Activated CD8-positive, alpha-beta T cell treated with anti-CD3 and anti-CD28 coated beads, Interleukin-2, amount 10 ng/mL, durations not matched to agents 7 days and 5 days (primary cell): ENCODE measurements around the gene EFTUD2. TPM values are rescaled to one million over a fixed set of nuclear protein-coding genes. Genes with fewer than 3 reads are reported as not detected.

Source experiments
- ATAC-seq: fragments of 150-1000 bp; cut with Tn5 transposase; one replicate; pipeline ENCODE4 v1.10.0; 2021; ENCODE audit warnings: moderate library complexity
- CTCF ChIA-PET: fragments of 350-600 bp; sonication (Branson Sonifier 250); formaldehyde crosslinking; loops from one replicate; lab custom pipeline; 2021; ENCODE audit warnings: antibody characterized with exemption; lab: Charles Lee
- POLR2A ChIA-PET: fragments of 350-600 bp; sonication (Branson Sonifier 250); formaldehyde crosslinking; loops from one replicate; lab custom pipeline; 2021; ENCODE audit warnings: antibody characterized with exemption; lab: Charles Lee
- DNase-seq: peaks from one replicate; pipeline ENCODE4 v3.0.0-alpha.2; 2020
- H3K27ac Mint-ChIP-seq: one replicate; pipeline ENCODE4 v1.8.0; 2021; ENCODE audit warnings: mild to moderate bottlenecking, mixed read lengths
- H3K27me3 Mint-ChIP-seq: one replicate; pipeline ENCODE4 v1.8.0; 2021; ENCODE audit warnings: low read depth, mixed read lengths
- H3K36me3 Mint-ChIP-seq: one replicate; pipeline ENCODE4 v1.8.0; 2021; ENCODE audit warnings: low read depth, mixed read lengths
- H3K4me1 Mint-ChIP-seq: one replicate; pipeline ENCODE4 v1.8.0; 2021; ENCODE audit warnings: low read depth, mixed read lengths
- H3K4me3 Mint-ChIP-seq: one replicate; pipeline ENCODE4 v1.8.0; 2021; ENCODE audit warnings: mild to moderate bottlenecking, mixed read lengths
- H3K9me3 Mint-ChIP-seq: one replicate; pipeline ENCODE4 v1.8.0; 2022; ENCODE audit warnings: mixed read lengths; ENCODE audit not compliant: insufficient read depth
- total RNA-seq, 2 experiments: library from RNA; stranded (reverse); gene quantifications; one replicate each; pipeline ENCODE4 v1.2.3, GENCODE V29; 2021

EFTUD2 gene
- total RNA-seq, 2 experiments from 2014 or later: 148 to 156 TPM

- POLR2A ChIA-PET: interaction anchor here (1.2 kb wide), 1 partner anchor 18 kb away, joined by 3 read pairs; no protein-coding TSS in a partner anchor
- DNase-seq (no peak), ATAC-seq (no peak)
- H3K4me3 Mint-ChIP-seq: no peak overlapping the region
- CTCF ChIA-PET: no interaction called here
- peaks cover 15% of the 10 kb centered on the region for H3K4me1 Mint-ChIP-seq
- H3K36me3 Mint-ChIP-seq: no peaks in the 10 kb centered on the region
- peaks cover 27% of the 10 kb centered on the region for H3K27me3 Mint-ChIP-seq
- H3K27ac Mint-ChIP-seq: no peak overlapping the region
- no peaks in the 10 kb centered on the region for H3K9me3 Mint-ChIP-seq
Observed at GRCh38 chr17:44916781-44917241, 17.6 kb upstream of the EFTUD2 start.

GRCh38 chr17:44915862-44916780 is 16.9 kb upstream of the EFTUD2 start:
- ChIA-PET CTCF (interaction anchor here (1.5 kb wide), 1 partner anchor 220 kb away, joined by 3 read pairs; the partner anchor contains the start of gene ACBD4), POLR2A (no interaction called here)
- no peaks in the 10 kb centered on the region for H3K9me3 Mint-ChIP-seq
- no peak overlapping the region for H3K4me3 Mint-ChIP-seq
- DNase-seq (no peak), ATAC-seq (no peak)
- no peaks in the 10 kb centered on the region for H3K36me3 Mint-ChIP-seq
- H3K27me3 Mint-ChIP-seq: peaks cover 28% of the 10 kb centered on the region
- H3K4me1 Mint-ChIP-seq: peaks cover 18% of the 10 kb centered on the region
- H3K27ac Mint-ChIP-seq: no peak overlapping the region

GRCh38 chr17:44915321-44915726 is 16.1 kb upstream of the EFTUD2 start, which contains the start of gene GFAP:
GFAP (minus strand) TSS chr17:44915500; CDS start chr17:44915486, 14 bp downstream.
- no peaks in the 10 kb centered on the region for H3K9me3 Mint-ChIP-seq
- ChIA-PET POLR2A (no interaction called here), CTCF (interaction anchor here (1.5 kb wide), 1 partner anchor 220 kb away, joined by 3 read pairs; the partner anchor contains the start of gene ACBD4)
- H3K4me3 Mint-ChIP-seq: no peak within 1 kb of the TSS
- no peak for DNase-seq
- H3K27ac Mint-ChIP-seq: no peak within 1 kb of the TSS
- H3K36me3 Mint-ChIP-seq: no peaks in the 10 kb centered on the region
- peaks cover 27% of the 10 kb centered on the region for H3K27me3 Mint-ChIP-seq
- no peak for ATAC-seq
- peaks cover 22% of the 10 kb centered on the region for H3K4me1 Mint-ChIP-seq

- no peak for ATAC-seq
- Mint-ChIP-seq H3K9me3 (no peaks in the 10 kb centered on the region), H3K4me3 (no peak overlapping the region), H3K27me3 (peaks cover 31% of the 10 kb centered on the region), H3K4me1 (peaks cover 17% of the 10 kb centered on the region), H3K27ac (no peak overlapping the region), H3K36me3 (no peaks in the 10 kb centered on the region)
- CTCF ChIA-PET: interaction anchor here (1.5 kb wide), 1 partner anchor 221 kb away, joined by 3 read pairs; the partner anchor contains the start of gene ACBD4
- no peak for DNase-seq
- POLR2A ChIA-PET: no interaction called here
Observed at GRCh38 chr17:44914698-44915271, 15.5 kb upstream of the EFTUD2 start.

- Mint-ChIP-seq H3K36me3 (no peaks in the 10 kb centered on the region), H3K27ac (no peak overlapping the region), H3K9me3 (no peaks in the 10 kb centered on the region), H3K4me1 (peaks cover 17% of the 10 kb centered on the region), H3K27me3 (peaks cover 31% of the 10 kb centered on the region), H3K4me3 (no peak overlapping the region)
- no peak for ATAC-seq
- no peak for DNase-seq
- ChIA-PET POLR2A (no interaction called here), CTCF (interaction anchor here (2.0 kb wide), 1 partner anchor 108 kb away, joined by 6 read pairs; no protein-coding TSS in a partner anchor)
Observed at GRCh38 chr17:44914148-44914547, 14.9 kb upstream of the EFTUD2 start.

- H3K27me3 Mint-ChIP-seq: peaks cover 33% of the 10 kb centered on the region
- H3K27ac Mint-ChIP-seq: no peak overlapping the region
- ATAC-seq: no peak
- H3K36me3 Mint-ChIP-seq: no peaks in the 10 kb centered on the region
- no peak overlapping the region for H3K4me3 Mint-ChIP-seq
- peaks cover 17% of the 10 kb centered on the region for H3K4me1 Mint-ChIP-seq
- POLR2A ChIA-PET: no interaction called here
- no peaks in the 10 kb centered on the region for H3K9me3 Mint-ChIP-seq
- no peak for DNase-seq
- CTCF ChIA-PET: interaction anchor here (2.0 kb wide), 1 partner anchor 108 kb away, joined by 6 read pairs; no protein-coding TSS in a partner anchor
Observed at GRCh38 chr17:44913676-44914075, 14.4 kb upstream of the EFTUD2 start.

- Mint-ChIP-seq H3K27ac (no peak overlapping the region), H3K4me3 (no peak overlapping the region), H3K27me3 (peaks cover 33% of the 10 kb centered on the region), H3K4me1 (peaks cover 17% of the 10 kb centered on the region), H3K36me3 (no peaks in the 10 kb centered on the region), H3K9me3 (no peaks in the 10 kb centered on the region)
- ATAC-seq: no peak
- ChIA-PET CTCF (interaction anchor here (0.8 to 2.0 kb wide), 2 partner anchors 108 to 109 kb away, joined by 3 to 6 read pairs; no protein-coding TSS in a partner anchor), POLR2A (interaction anchor here (0.7 to 1.5 kb wide), 2 partner anchors 13 to 109 kb away, joined by 4 read pairs; no protein-coding TSS in a partner anchor)
- DNase-seq: no peak
Observed at GRCh38 chr17:44912763-44913544, 13.7 kb upstream of the EFTUD2 start.

GRCh38 chr17:44911133-44912001 is 12.1 kb upstream of the EFTUD2 start:
- ChIA-PET POLR2A (interaction anchor here (0.8 to 2.4 kb wide), 3 partner anchors 12 to 110 kb away, joined by 3 to 9 read pairs (median 4); partner anchors contain the start of gene EFTUD2), CTCF (interaction anchor here (0.7 to 2.8 kb wide), 9 partner anchors 9 to 224 kb away, joined by 3 to 26 read pairs (median 6); partner anchors contain the start of genes ACBD4 and EFTUD2)
- Mint-ChIP-seq H3K4me3 (no peak overlapping the region), H3K4me1 (peaks cover 17% of the 10 kb centered on the region), H3K9me3 (no peaks in the 10 kb centered on the region), H3K36me3 (no peaks in the 10 kb centered on the region), H3K27me3 (peaks cover 33% of the 10 kb centered on the region), H3K27ac (no peak overlapping the region)
- peak; percentile 84 for ATAC-seq
- peak; percentile 72 for DNase-seq

GRCh38 chr17:44910231-44911106 is 11.2 kb upstream of the EFTUD2 start:
- ATAC-seq (no peak), DNase-seq (no peak)
- peaks cover 33% of the 10 kb centered on the region for H3K27me3 Mint-ChIP-seq
- H3K27ac Mint-ChIP-seq: no peak overlapping the region
- peaks cover 17% of the 10 kb centered on the region for H3K4me1 Mint-ChIP-seq
- H3K36me3 Mint-ChIP-seq: no peaks in the 10 kb centered on the region
- H3K9me3 Mint-ChIP-seq: no peaks in the 10 kb centered on the region
- ChIA-PET CTCF (interaction anchor here (0.9 to 2.8 kb wide), 9 partner anchors 8 to 225 kb away, joined by 3 to 26 read pairs (median 6); partner anchors contain the start of genes ACBD4 and EFTUD2), POLR2A (interaction anchor here (0.8 to 2.4 kb wide), 2 partner anchors 11 to 21 kb away, joined by 3 to 9 read pairs; partner anchors contain the start of gene EFTUD2)
- no peak overlapping the region for H3K4me3 Mint-ChIP-seq
